BLaER1 treated with 17β-estradiol and CSF1 and Interleukin-3, amounts not matched to agents 10 nM and 100 nM (cell line): ENCODE results near the gene GALNT14.
A peak's percentile ranks its signal among the peaks of the same experiment; 100 is the strongest.

Source experiments
- H3K27ac ChIP-seq, 11 experiments: shearing (Covaris generic); formaldehyde crosslinking; 2 replicates each; pipeline ENCODE4 v1.8.1; 2022
- H3K27me3 ChIP-seq, 11 experiments: shearing (Covaris generic); formaldehyde crosslinking; 2 replicates each; pipeline ENCODE4 v1.8.1; 2022
- H3K36me3 ChIP-seq, 11 experiments: shearing (Covaris generic); formaldehyde crosslinking; 2 replicates each; pipeline ENCODE4 v1.8.1; 2022
- H3K4me1 ChIP-seq, 10 experiments: shearing (Covaris generic); formaldehyde crosslinking; 2 replicates each; pipeline ENCODE4 v1.8.1; 2022
- H3K4me2 ChIP-seq, 11 experiments: shearing (Covaris generic); formaldehyde crosslinking; 2 replicates each; pipeline ENCODE4 v1.8.1; 2022
- H3K4me3 ChIP-seq, 10 experiments: shearing (Covaris generic); formaldehyde crosslinking; 2 replicates each; pipeline ENCODE4 v1.8.1; 2022
- H3K9ac ChIP-seq, 11 experiments: shearing (Covaris generic); formaldehyde crosslinking; 2 replicates each; pipeline ENCODE4 v1.8.1; 2022
- H3K9me3 ChIP-seq, 11 experiments: shearing (Covaris generic); formaldehyde crosslinking; replicated peaks in 1 of 11; 2 replicates each; pipeline ENCODE4 v1.8.1; 2022
- H4K20me1 ChIP-seq, 11 experiments: shearing (Covaris generic); formaldehyde crosslinking; 2 replicates each; pipeline ENCODE4 v1.8.1; 2022
- Cebpa-rat ChIP-seq, 11 experiments: shearing (Covaris generic); IDR thresholded peaks; 2 replicates each; pipeline ENCODE4 v1.8.1; 2022

Gene GALNT14

GRCh38 chr2:31078579-31079105 lies 59.6 kb downstream of the GALNT14 start:
- Histone ChIP-seq H3K4me2 (no peak overlapping the region), H3K4me1 (peaks cover 0 to 9% (median 0%) of the 10 kb centered on the region in 10 experiments; a peak in 6 of 20 replicates), H3K36me3 (peaks cover 20 to 93% (median 77%) of the 10 kb centered on the region in 11 experiments), H4K20me1 (peaks cover 0 to 96% (median 50%) of the 10 kb centered on the region in 11 experiments; a peak in 14 of 22 replicates), H3K9me3 (no peaks in the 10 kb centered on the region; a peak in 2 of 22 replicates), H3K9ac (no peak overlapping the region), H3K4me3 (no peak overlapping the region), H3K27me3 (no peaks in the 10 kb centered on the region), H3K27ac (no peak overlapping the region)
- TF ChIP-seq Cebpa-rat (IDR thresholded peaks at IDR 0.05): no peak

DNA sequence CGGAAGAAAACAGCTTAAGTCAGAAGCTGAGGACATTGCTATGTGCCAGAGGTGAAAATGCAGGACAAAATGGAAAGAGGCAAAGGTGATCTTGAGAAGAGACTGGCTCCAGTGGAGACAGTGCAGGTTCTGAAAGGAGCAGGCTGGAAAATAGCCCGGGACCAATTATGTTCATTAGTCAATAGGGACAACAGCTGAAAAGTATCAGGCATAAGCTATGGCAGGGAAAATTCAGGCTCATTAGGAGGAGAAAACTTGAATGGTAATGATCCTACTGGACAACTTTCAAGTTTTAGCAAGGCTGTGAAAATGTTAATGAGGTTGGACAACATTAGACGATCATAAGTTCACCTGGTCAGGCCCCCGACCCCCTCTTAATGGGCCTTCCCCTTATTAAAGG lies 60.2 kb downstream of the GALNT14 start:
- H3K36me3 ChIP-seq: peaks cover 20 to 93% (median 71%) of the 10 kb centered on the region in 11 experiments
- peaks cover 0 to 15% (median under 1%) of the 10 kb centered on the region in 10 experiments; a peak in 11 of 20 replicates for H3K4me1 ChIP-seq
- H3K27ac ChIP-seq: no peak overlapping the region
- no peak overlapping the region for H3K4me2 ChIP-seq
- H4K20me1 ChIP-seq: peaks cover 0 to 96% (median 50%) of the 10 kb centered on the region in 11 experiments; a peak in 14 of 22 replicates
- no peak overlapping the region for H3K9ac ChIP-seq
- TF ChIP-seq Cebpa-rat (IDR thresholded peaks at IDR 0.05): no peak
- no peaks in the 10 kb centered on the region for H3K27me3 ChIP-seq
- no peak overlapping the region for H3K4me3 ChIP-seq
- H3K9me3 ChIP-seq: no peaks in the 10 kb centered on the region; a peak in 2 of 22 replicates

GRCh38 chr2:31075941-31076590 lies 62.2 kb downstream of the GALNT14 start:
- no peak for TF ChIP-seq Cebpa-rat (IDR thresholded peaks at IDR 0.05)
- no peak overlapping the region for H3K9ac ChIP-seq
- no peak overlapping the region for H3K4me2 ChIP-seq
- peaks cover 14 to 91% (median 64%) of the 10 kb centered on the region in 11 experiments; a peak in 21 of 22 replicates for H3K36me3 ChIP-seq
- H3K27me3 ChIP-seq: no peaks in the 10 kb centered on the region
- H3K27ac ChIP-seq: no peak overlapping the region
- H3K4me1 ChIP-seq: peaks cover 0 to 35% (median 18%) of the 10 kb centered on the region in 10 experiments; a peak in 17 of 20 replicates
- no peak overlapping the region for H3K4me3 ChIP-seq
- peaks cover 0 to 96% (median 51%) of the 10 kb centered on the region in 11 experiments; a peak in 14 of 22 replicates for H4K20me1 ChIP-seq
- H3K9me3 ChIP-seq: no peaks in the 10 kb centered on the region; a peak in 2 of 22 replicates

GRCh38 chr2:31075431-31075830 lies 62.8 kb downstream of the GALNT14 start:
- Histone ChIP-seq H3K4me2 (no peak overlapping the region), H3K36me3 (peaks cover 14 to 94% (median 69%) of the 10 kb centered on the region in 11 experiments; a peak in 21 of 22 replicates), H3K27me3 (no peaks in the 10 kb centered on the region), H3K27ac (no peak overlapping the region), H4K20me1 (peaks cover 0 to 96% (median 49%) of the 10 kb centered on the region in 11 experiments; a peak in 14 of 22 replicates), H3K4me3 (no peak overlapping the region), H3K9me3 (no peaks in the 10 kb centered on the region; a peak in 2 of 22 replicates), H3K4me1 (peaks cover 0 to 40% (median 20%) of the 10 kb centered on the region in 10 experiments; a peak in 17 of 20 replicates), H3K9ac (no peak overlapping the region)
- TF ChIP-seq Cebpa-rat (IDR thresholded peaks at IDR 0.05): no peak

DNA sequence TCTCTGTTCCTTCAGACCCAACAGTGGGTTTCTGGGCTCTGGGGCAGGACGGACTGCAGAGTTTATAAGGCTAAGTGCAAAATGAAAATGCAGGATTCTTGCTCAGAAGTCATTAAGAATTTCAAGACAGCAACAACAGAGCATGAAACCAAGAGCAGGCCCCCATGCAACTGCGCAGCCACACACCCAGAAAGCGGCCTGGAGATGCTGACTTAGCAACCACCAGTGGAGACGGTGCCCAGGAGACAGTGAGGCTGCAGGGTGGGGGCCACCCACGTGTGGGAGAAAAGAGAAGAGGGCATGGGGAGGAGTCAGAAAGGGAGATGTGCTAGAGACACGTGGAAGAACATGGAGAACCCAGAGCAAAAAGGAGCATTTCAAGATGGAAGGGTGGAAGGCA lies 66.5 kb downstream of the GALNT14 start:
- no peaks in the 10 kb centered on the region; a peak in 2 of 22 replicates for H3K9me3 ChIP-seq
- no peaks in the 10 kb centered on the region for H3K27me3 ChIP-seq
- H3K4me3 ChIP-seq: no peak overlapping the region
- H3K4me1 ChIP-seq: peaks cover 0 to 46% (median 26%) of the 10 kb centered on the region in 10 experiments; a peak in 18 of 20 replicates
- peaks cover 0 to 97% (median 40%) of the 10 kb centered on the region in 11 experiments; a peak in 13 of 22 replicates for H4K20me1 ChIP-seq
- 0 out of 22 replicates have a peak overlapping the region, but pooled peaks of 2 of the 11 experiments have one; percentile 7 to 25 for H3K27ac ChIP-seq
- H3K4me2 ChIP-seq: peak overlapping the region in 5 of 11 experiments; percentile 35 to 52 (median 49); a peak in 9 of 22 replicates
- peaks cover 14 to 98% (median 57%) of the 10 kb centered on the region in 11 experiments; a peak in 20 of 22 replicates for H3K36me3 ChIP-seq
- TF ChIP-seq Cebpa-rat (IDR thresholded peaks at IDR 0.05): no peak
- H3K9ac ChIP-seq: no peak overlapping the region

- peaks cover 0 to 89% (median 39%) of the 10 kb centered on the region in 11 experiments; a peak in 13 of 22 replicates for H4K20me1 ChIP-seq
- peaks cover 15 to 96% (median 60%) of the 10 kb centered on the region in 11 experiments for H3K36me3 ChIP-seq
- H3K4me3 ChIP-seq: no peak overlapping the region
- H3K4me1 ChIP-seq: peaks cover 0 to 46% (median 26%) of the 10 kb centered on the region in 10 experiments; a peak in 18 of 20 replicates
- no peaks in the 10 kb centered on the region for H3K27me3 ChIP-seq
- no peak for TF ChIP-seq Cebpa-rat (IDR thresholded peaks at IDR 0.05)
- H3K4me2 ChIP-seq: peak overlapping the region in 3 of 11 experiments; percentile 12 to 26 (median 18); a peak in 2 of 22 replicates
- no peak overlapping the region for H3K9ac ChIP-seq
- peaks cover 0 to 2% (median 0%) of the 10 kb centered on the region in 11 experiments; a peak in 5 of 22 replicates for H3K9me3 ChIP-seq
- H3K27ac ChIP-seq: no peak overlapping the region; a peak in 2 of 22 replicates
Measured at GRCh38 chr2:31070339-31071125, 67.7 kb downstream of the GALNT14 start.

DNA sequence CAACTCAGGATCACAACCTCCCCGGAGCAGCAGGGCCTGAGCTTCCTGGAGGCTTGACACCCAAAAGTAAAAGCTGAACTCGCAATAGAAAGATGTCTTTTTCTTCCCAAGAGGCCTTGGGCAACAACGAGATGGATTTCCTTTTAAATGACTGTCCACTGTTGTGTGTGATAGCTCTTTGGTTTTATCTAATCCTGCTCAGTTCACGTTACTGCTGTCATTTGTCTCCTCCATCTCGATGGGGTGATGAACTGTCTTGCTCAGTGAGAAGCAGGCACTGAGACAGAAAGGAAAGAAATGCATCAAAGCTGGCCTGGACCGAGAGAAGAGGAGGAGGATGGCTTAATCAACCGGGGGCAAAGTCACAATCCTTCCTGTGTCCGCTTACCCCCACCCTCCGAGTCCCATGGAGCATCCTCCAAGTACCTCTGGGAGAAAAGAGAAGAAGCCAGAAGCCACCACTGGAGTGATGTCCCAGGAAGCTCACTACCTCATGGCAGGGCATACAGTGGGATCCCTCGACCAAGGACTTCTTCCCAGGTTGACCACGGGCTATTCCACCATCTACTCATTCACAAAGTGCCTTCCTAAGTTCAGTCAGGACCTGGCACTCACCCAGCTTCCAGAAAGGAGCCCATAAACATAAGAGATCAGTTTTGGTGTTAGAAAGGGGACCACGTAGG lies 68.5 kb downstream of the GALNT14 start:
- Histone ChIP-seq H4K20me1 (peaks cover 0 to 82% (median 35%) of the 10 kb centered on the region in 11 experiments; a peak in 12 of 22 replicates), H3K36me3 (peaks cover 15 to 96% (median 60%) of the 10 kb centered on the region in 11 experiments; a peak in 21 of 22 replicates), H3K27ac (peak overlapping the region in 1 of 11 experiments; percentile 22; a peak in 1 of 22 replicates), H3K4me1 (peaks cover 0 to 46% (median 26%) of the 10 kb centered on the region in 10 experiments; a peak in 18 of 20 replicates), H3K27me3 (no peaks in the 10 kb centered on the region), H3K9me3 (peaks cover 0 to 9% (median 6%) of the 10 kb centered on the region in 11 experiments; a peak in 12 of 22 replicates), H3K4me3 (no peak overlapping the region), H3K4me2 (peak overlapping the region in 1 of 11 experiments; percentile 18; a peak in 1 of 22 replicates), H3K9ac (no peak overlapping the region)
- no peak for TF ChIP-seq Cebpa-rat (IDR thresholded peaks at IDR 0.05)

DNA sequence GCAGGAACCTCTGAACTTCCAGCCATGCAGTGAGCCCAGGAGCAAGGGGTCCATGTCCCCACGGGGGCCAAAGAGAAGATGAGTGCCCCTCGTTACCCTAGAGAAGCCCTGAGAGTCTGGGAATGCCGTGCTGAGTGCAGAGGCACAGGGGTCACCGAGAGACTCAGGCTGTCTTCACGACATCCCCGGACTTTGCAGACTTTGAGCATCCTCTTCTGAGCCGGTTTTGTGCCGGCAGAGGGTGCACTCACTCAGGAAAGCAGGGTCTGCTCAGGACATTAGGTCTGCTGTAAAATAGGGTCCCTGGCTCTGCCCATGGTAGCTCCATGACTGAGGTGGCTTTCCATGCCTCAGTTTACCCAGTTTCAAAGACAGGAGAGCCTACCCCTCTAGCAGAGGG lies 71.0 kb downstream of the GALNT14 start:
- Histone ChIP-seq H3K36me3 (peaks cover 15 to 93% (median 69%) of the 10 kb centered on the region in 11 experiments; a peak in 21 of 22 replicates), H4K20me1 (peaks cover 0 to 62% (median 22%) of the 10 kb centered on the region in 11 experiments; a peak in 12 of 22 replicates), H3K4me1 (peaks cover 0 to 26% (median 12%) of the 10 kb centered on the region in 10 experiments; a peak in 16 of 20 replicates), H3K9ac (no peak overlapping the region; a peak in 1 of 22 replicates), H3K27ac (no peak overlapping the region), H3K27me3 (no peaks in the 10 kb centered on the region), H3K4me3 (no peak overlapping the region), H3K9me3 (peaks cover 14 to 35% (median 30%) of the 10 kb centered on the region in 11 experiments), H3K4me2 (no peak overlapping the region)
- no peak for TF ChIP-seq Cebpa-rat (IDR thresholded peaks at IDR 0.05)
